ENCODE results near the gene PCDHA7. TPM values are rescaled to one million over a fixed set of nuclear protein-coding genes. Genes with fewer than 3 reads are reported as not detected.

The PCDHA7 gene
- total RNA-seq, 1 donor from 2014 or later: not detected

DNA sequence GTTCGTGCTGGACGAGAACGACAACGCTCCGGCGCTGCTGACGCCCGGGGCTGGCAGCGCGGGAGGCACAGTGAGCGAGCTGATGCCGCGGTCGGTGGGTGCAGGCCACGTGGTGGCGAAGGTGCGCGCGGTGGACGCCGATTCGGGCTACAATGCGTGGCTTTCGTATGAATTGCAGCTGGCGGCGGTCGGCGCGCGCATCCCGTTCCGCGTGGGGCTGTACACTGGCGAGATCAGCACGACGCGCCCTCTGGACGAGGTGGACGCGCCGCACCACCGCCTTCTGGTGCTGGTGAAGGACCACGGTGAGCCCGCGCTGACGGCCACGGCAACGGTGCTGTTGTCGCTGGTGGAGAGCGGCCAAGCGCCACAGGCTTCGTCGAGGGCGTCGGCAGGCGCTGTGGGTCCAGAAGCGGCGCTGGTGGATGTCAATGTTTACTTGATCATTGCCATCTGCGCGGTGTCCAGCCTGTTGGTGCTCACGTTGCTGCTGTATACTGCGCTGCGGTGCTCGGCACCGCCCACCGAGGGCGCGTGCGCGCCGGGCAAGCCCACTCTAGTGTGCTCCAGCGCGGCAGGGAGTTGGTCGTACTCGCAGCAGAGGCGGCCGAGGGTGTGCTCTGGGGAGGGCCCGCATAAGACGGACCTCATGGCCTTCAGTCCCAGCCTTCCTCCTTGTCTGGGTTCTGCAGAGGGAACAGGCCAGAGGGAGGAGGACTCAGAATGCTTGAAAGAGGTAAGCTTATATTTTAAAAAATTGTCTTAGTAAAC lies 50.0 kb downstream of the PCDHA7 start:
- intact Hi-C loops (cut with micrococcal nuclease): no loop called here
- H3K36me3 Mint-ChIP-seq (ENCODE audit: low read depth): no peaks in the 10 kb centered on the region
- DNase-seq (ENCODE audit: low spot score): no peak
- H3K9me3 Mint-ChIP-seq: peaks cover 43% of the 10 kb centered on the region
- no peak overlapping the region for H3K4me3 Mint-ChIP-seq (ENCODE audit: low read depth)
- H3K27me3 Mint-ChIP-seq (ENCODE audit: low read depth): no peaks in the 10 kb centered on the region
- H3K27ac Mint-ChIP-seq: no peak overlapping the region
- H3K4me1 Mint-ChIP-seq (ENCODE audit: low read depth): no peaks in the 10 kb centered on the region

Other genes with a start within 250 kb of the PCDHA7 start
- gene CD14, start 201.1 kb upstream of the PCDHA7 start, total RNA-seq: 0.39 TPM in 2 replicates
- 40.2 and 40.7 TPM in 2 replicates for gene TMCO6, start 194.8 kb upstream of the PCDHA7 start, total RNA-seq
- 63.0 and 65.6 TPM in 2 replicates for gene NDUFA2, start 186.6 kb upstream of the PCDHA7 start, total RNA-seq
- gene IK, start 186.4 kb upstream of the PCDHA7 start, total RNA-seq: 111 and 119 TPM in 2 replicates
- 39.1 and 40.0 TPM in 2 replicates for gene WDR55, start 169.4 kb upstream of the PCDHA7 start, total RNA-seq
- 3.2 and 3.5 TPM in 2 replicates for gene DND1, start 160.7 kb upstream of the PCDHA7 start, total RNA-seq
- 107 and 110 TPM in 2 replicates for gene HARS1, start 142.9 kb upstream of the PCDHA7 start, total RNA-seq
- gene HARS2, start 142.8 kb upstream of the PCDHA7 start, total RNA-seq: 28.0 and 30.1 TPM in 2 replicates
- gene ZMAT2, start 133.8 kb upstream of the PCDHA7 start, total RNA-seq: 53.4 and 53.9 TPM in 2 replicates
- 0.07 TPM in 1 of 2 replicates, not detected in the other for gene PCDHA1, start 48.1 kb upstream of the PCDHA7 start, total RNA-seq
- gene PCDHA2, start 39.4 kb upstream of the PCDHA7 start, total RNA-seq: not detected in 2 replicates
- not detected in 2 replicates for gene PCDHA3, start 33.2 kb upstream of the PCDHA7 start, total RNA-seq
- gene PCDHA4, start 27.2 kb upstream of the PCDHA7 start, total RNA-seq: not detected in 2 replicates
- gene PCDHA5, start 12.7 kb upstream of the PCDHA7 start, total RNA-seq: not detected in 2 replicates
- gene PCDHA6, start 6.3 kb upstream of the PCDHA7 start, total RNA-seq: not detected in 2 replicates
- gene PCDHA8, start 6.9 kb downstream of the PCDHA7 start, total RNA-seq: not detected in 2 replicates
- not detected in 2 replicates for gene PCDHA9, start 14.1 kb downstream of the PCDHA7 start, total RNA-seq
- not detected in 2 replicates for gene PCDHA10, start 21.6 kb downstream of the PCDHA7 start, total RNA-seq
- not detected in 2 replicates for gene PCDHA11, start 34.7 kb downstream of the PCDHA7 start, total RNA-seq
- gene PCDHA12, start 41.0 kb downstream of the PCDHA7 start, total RNA-seq: not detected in 2 replicates
- not detected in 2 replicates for gene PCDHA13, start 47.9 kb downstream of the PCDHA7 start, total RNA-seq
- gene PCDHAC1, start 92.0 kb downstream of the PCDHA7 start, total RNA-seq: not detected in 2 replicates
- not detected in 2 replicates for gene PCDHAC2, start 132.2 kb downstream of the PCDHA7 start, total RNA-seq
- gene PCDHB1, start 217.1 kb downstream of the PCDHA7 start, total RNA-seq: not detected in 2 replicates